SK-N-SH (cell line): ENCODE results near the gene SYNGR1.

Source experiments
- CHD2 ChIP-seq: fragments of 150-350 bp; IDR thresholded peaks from 2 replicates; pipeline ENCODE4 v1.6.1; 2018; ENCODE audit warnings: low read length; ENCODE audit not compliant: partially characterized antibody
- EP300 ChIP-seq, 2 experiments: IDR thresholded peaks; 2 replicates each; pipeline versions ENCODE4 v1.4.0 to v1.6.1; 2012; ENCODE audit warnings: borderline replicate concordance in 1 of 2, low read depth in 1 of 2, low read length in 1 of 2
- EZH2phosphoT487 ChIP-seq: fragments of 200-600 bp; sonication (generic); IDR thresholded peaks from 2 replicates; pipeline ENCODE4 v1.6.1; 2017; ENCODE audit warnings: low read depth, mixed run types, mild to moderate bottlenecking, antibody characterized with exemption, moderate library complexity, borderline replicate concordance
- MEF2A ChIP-seq: IDR thresholded peaks from 2 replicates; pipeline ENCODE4 v1.4.0; 2012; ENCODE audit warnings: low read depth, borderline replicate concordance
- NFIC ChIP-seq: IDR thresholded peaks from 2 replicates; pipeline ENCODE4 v1.4.0; 2012; ENCODE audit warnings: borderline replicate concordance
- NRF1 ChIP-seq: IDR thresholded peaks from 2 replicates; pipeline ENCODE4 v1.6.1; 2012; ENCODE audit warnings: low read depth, mild to moderate bottlenecking, low read length
- POLR2AphosphoS5 ChIP-seq: IDR thresholded peaks from 2 replicates; pipeline ENCODE4 v1.6.1; 2012; ENCODE audit warnings: low read depth, low read length
- RAD21 ChIP-seq: IDR thresholded peaks from 2 replicates; pipeline ENCODE4 v1.6.1; 2012; ENCODE audit warnings: mild to moderate bottlenecking, low read length
- TAF1 ChIP-seq: IDR thresholded peaks from 2 replicates; pipeline ENCODE4 v1.6.1; 2012; ENCODE audit warnings: low read depth, mild to moderate bottlenecking, low read length, moderate library complexity, borderline replicate concordance
- TEAD4 ChIP-seq: IDR thresholded peaks from 2 replicates; pipeline ENCODE4 v1.4.0; 2012; ENCODE audit warnings: mild to moderate bottlenecking, borderline replicate concordance; ENCODE audit not compliant: insufficient read depth
- TF ChIP-seq, protein P1 (sequence below): fragments of 200-600 bp; sonication (generic); IDR thresholded peaks from 2 replicates; pipeline ENCODE4 v1.6.1; 2017; ENCODE audit warnings: antibody characterized with exemption, mild to moderate bottlenecking, moderate library complexity
- TF ChIP-seq, protein P2 (sequence below): IDR thresholded peaks from 2 replicates; pipeline ENCODE4 v1.4.0; 2012; ENCODE audit warnings: low read depth, borderline replicate concordance

DNA sequence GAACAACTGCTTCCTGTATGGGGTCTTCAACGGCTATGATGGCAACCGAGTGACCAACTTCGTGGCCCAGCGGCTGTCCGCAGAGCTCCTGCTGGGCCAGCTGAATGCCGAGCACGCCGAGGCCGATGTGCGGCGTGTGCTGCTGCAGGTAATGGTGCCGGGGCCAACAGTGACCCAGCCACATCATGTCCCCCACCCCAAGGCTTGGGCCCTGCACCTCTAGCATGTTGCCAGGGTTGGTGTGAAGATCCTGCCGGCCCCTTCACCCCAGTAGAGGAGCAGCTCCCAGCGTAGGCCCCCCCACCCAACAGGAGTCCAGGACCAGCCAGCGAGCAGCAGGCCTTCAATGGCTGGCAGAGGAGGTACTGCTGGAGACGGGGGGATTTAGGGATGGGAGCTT is 65.7 kb downstream of the SYNGR1 start:
- TF ChIP-seq NRF1 = no peak
- TF ChIP-seq, protein P1, sequence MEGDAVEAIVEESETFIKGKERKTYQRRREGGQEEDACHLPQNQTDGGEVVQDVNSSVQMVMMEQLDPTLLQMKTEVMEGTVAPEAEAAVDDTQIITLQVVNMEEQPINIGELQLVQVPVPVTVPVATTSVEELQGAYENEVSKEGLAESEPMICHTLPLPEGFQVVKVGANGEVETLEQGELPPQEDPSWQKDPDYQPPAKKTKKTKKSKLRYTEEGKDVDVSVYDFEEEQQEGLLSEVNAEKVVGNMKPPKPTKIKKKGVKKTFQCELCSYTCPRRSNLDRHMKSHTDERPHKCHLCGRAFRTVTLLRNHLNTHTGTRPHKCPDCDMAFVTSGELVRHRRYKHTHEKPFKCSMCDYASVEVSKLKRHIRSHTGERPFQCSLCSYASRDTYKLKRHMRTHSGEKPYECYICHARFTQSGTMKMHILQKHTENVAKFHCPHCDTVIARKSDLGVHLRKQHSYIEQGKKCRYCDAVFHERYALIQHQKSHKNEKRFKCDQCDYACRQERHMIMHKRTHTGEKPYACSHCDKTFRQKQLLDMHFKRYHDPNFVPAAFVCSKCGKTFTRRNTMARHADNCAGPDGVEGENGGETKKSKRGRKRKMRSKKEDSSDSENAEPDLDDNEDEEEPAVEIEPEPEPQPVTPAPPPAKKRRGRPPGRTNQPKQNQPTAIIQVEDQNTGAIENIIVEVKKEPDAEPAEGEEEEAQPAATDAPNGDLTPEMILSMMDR = no peak
- no peak for TF ChIP-seq EP300 (IDR thresholded peaks at IDR 0.05; ENCODE audit: borderline replicate concordance in 1 of 2, low read depth in 1 of 2, low read length in 1 of 2)
- no peak for TF ChIP-seq EZH2phosphoT487
- no peak for TF ChIP-seq NFIC
- TF ChIP-seq RAD21 = no peak
- TF ChIP-seq TAF1 = no peak
- no peak for TF ChIP-seq CHD2
- TF ChIP-seq POLR2AphosphoS5 = no peak
- TF ChIP-seq TEAD4 = no peak
- TF ChIP-seq, protein P2, sequence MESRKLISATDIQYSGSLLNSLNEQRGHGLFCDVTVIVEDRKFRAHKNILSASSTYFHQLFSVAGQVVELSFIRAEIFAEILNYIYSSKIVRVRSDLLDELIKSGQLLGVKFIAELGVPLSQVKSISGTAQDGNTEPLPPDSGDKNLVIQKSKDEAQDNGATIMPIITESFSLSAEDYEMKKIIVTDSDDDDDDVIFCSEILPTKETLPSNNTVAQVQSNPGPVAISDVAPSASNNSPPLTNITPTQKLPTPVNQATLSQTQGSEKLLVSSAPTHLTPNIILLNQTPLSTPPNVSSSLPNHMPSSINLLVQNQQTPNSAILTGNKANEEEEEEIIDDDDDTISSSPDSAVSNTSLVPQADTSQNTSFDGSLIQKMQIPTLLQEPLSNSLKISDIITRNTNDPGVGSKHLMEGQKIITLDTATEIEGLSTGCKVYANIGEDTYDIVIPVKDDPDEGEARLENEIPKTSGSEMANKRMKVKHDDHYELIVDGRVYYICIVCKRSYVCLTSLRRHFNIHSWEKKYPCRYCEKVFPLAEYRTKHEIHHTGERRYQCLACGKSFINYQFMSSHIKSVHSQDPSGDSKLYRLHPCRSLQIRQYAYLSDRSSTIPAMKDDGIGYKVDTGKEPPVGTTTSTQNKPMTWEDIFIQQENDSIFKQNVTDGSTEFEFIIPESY = no peak
- TF ChIP-seq MEF2A = no peak
